ENCODE results near the gene FGGY.

- TF ChIP-seq EGR1 (IDR thresholded peaks at IDR 0.05; ENCODE audit: low read depth in 2 of 2), result no peak
- no peak for TF ChIP-seq CTCF (IDR thresholded peaks at IDR 0.05; ENCODE audit: low read depth, low read length, missing input control)
- TF ChIP-seq GABPA (IDR thresholded peaks at IDR 0.05 in 1 of 2, conservative IDR thresholded peaks at IDR 0.05 in 1 of 2), result no peak
- TF ChIP-seq FOXA2 (IDR thresholded peaks at IDR 0.05), result no peak
- TF ChIP-seq YY1 (IDR thresholded peaks at IDR 0.05), result no peak
- TF ChIP-seq ZBTB33 (IDR thresholded peaks at IDR 0.05), result no peak
- no peak for TF ChIP-seq TAF1 (conservative IDR thresholded peaks at IDR 0.05)
- TF ChIP-seq REST (IDR thresholded peaks at IDR 0.05), result no peak
- TF ChIP-seq RAD21 (IDR thresholded peaks at IDR 0.05), result no peak
- no peak for TF ChIP-seq MAX (IDR thresholded peaks at IDR 0.05)
- no peak for TF ChIP-seq SP1 (IDR thresholded peaks at IDR 0.05)
- no peak for TF ChIP-seq NR2F2 (IDR thresholded peaks at IDR 0.05)
Measured at GRCh38 chr1:59314776-59315528, 18.1 kb downstream of the FGGY start.

All from liver (tissue), 3 donors.